ENCODE data around the gene PKNOX1. TPM values are rescaled to one million over a fixed set of nuclear protein-coding genes. Genes with fewer than 3 reads are reported as not detected.
"Not testable (repeated sequence)": the region's sequence is repeated elsewhere in the genome, so short reads cannot be mapped to it uniquely, and the experiment has no call there.

The PKNOX1 gene
- total and polyA plus RNA-seq, 4 experiments from 2014 or later = 17.8 to 25.0 (median 23.1) TPM

- DNase-seq = peak in 1 of 5 donors; percentile 8
- H3K27me3 Mint-ChIP-seq; intact Hi-C loops (cut with micrococcal nuclease); CTCF ChIA-PET (ENCODE audit: partially characterized antibody); H3K27me3 ChIP-seq (ENCODE audit: insufficient read depth, low read length); H3K4me1 Mint-ChIP-seq; H3K27ac ChIP-seq (ENCODE audit: low read depth, low read length); H3K9me3 ChIP-seq (ENCODE audit: control insufficient read depth in 1 of 2, low read length in 2 of 2); H3K4me1 ChIP-seq (ENCODE audit: insufficient read depth, low read length); H3K9me3 Mint-ChIP-seq; H3K4me3 ChIP-seq (ENCODE audit: low read length in 2 of 2); H3K36me3 ChIP-seq (ENCODE audit: insufficient read depth, low read length); H3K36me3 Mint-ChIP-seq; POLR2A ChIA-PET (ENCODE audit: partially characterized antibody): not testable (repeated sequence)
- Mint-ChIP-seq H3K27ac (peak overlapping the region; percentile 64 to 96 (median 89)), H3K4me3 (peak overlapping the region; percentile 6 to 84 (median 60))
Measured at GRCh38 chr21:43045165-43045875, 71.0 kb downstream of the PKNOX1 start.

GRCh38 chr21:43045876-43046821, 71.8 kb downstream of the PKNOX1 start:
- CTCF ChIA-PET (ENCODE audit: partially characterized antibody); H3K4me1 ChIP-seq (ENCODE audit: insufficient read depth, low read length); H3K36me3 ChIP-seq (ENCODE audit: insufficient read depth, low read length); H3K27ac ChIP-seq (ENCODE audit: low read depth, low read length); H3K27me3 Mint-ChIP-seq; H3K27me3 ChIP-seq (ENCODE audit: insufficient read depth, low read length); H3K9me3 Mint-ChIP-seq; intact Hi-C loops (cut with micrococcal nuclease); H3K36me3 Mint-ChIP-seq; H3K4me1 Mint-ChIP-seq; H3K9me3 ChIP-seq (ENCODE audit: control insufficient read depth in 1 of 2, low read length in 2 of 2); POLR2A ChIA-PET (ENCODE audit: partially characterized antibody); H3K4me3 ChIP-seq (ENCODE audit: low read length in 2 of 2): not testable (repeated sequence)
- peak in 1 of 5 donors; percentile 20 for DNase-seq
- Mint-ChIP-seq H3K4me3 (peak overlapping the region in 4 of 8 donors; percentile 31 to 84 (median 50)), H3K27ac (peak overlapping the region in 2 of 7 donors; percentile 35 to 80)

- H3K4me1 Mint-ChIP-seq; H3K27me3 ChIP-seq (ENCODE audit: insufficient read depth, low read length); H3K4me3 Mint-ChIP-seq; CTCF ChIA-PET (ENCODE audit: partially characterized antibody); H3K27ac ChIP-seq (ENCODE audit: low read depth, low read length); H3K27ac Mint-ChIP-seq; POLR2A ChIA-PET (ENCODE audit: partially characterized antibody); H3K9me3 Mint-ChIP-seq; DNase-seq; H3K36me3 Mint-ChIP-seq; H3K4me3 ChIP-seq (ENCODE audit: low read length in 2 of 2); H3K4me1 ChIP-seq (ENCODE audit: insufficient read depth, low read length); H3K9me3 ChIP-seq (ENCODE audit: control insufficient read depth in 1 of 2, low read length in 2 of 2); H3K36me3 ChIP-seq (ENCODE audit: insufficient read depth, low read length); intact Hi-C loops (cut with micrococcal nuclease); H3K27me3 Mint-ChIP-seq: not testable (repeated sequence)
Measured at GRCh38 chr21:43053112-43053511, 78.8 kb downstream of the PKNOX1 start.

- H3K27me3 Mint-ChIP-seq; H3K4me1 ChIP-seq (ENCODE audit: insufficient read depth, low read length); DNase-seq; H3K36me3 Mint-ChIP-seq; H3K36me3 ChIP-seq (ENCODE audit: insufficient read depth, low read length); H3K9me3 ChIP-seq (ENCODE audit: control insufficient read depth in 1 of 2, low read length in 2 of 2); H3K27me3 ChIP-seq (ENCODE audit: insufficient read depth, low read length); POLR2A ChIA-PET (ENCODE audit: partially characterized antibody); H3K27ac Mint-ChIP-seq; H3K27ac ChIP-seq (ENCODE audit: low read depth, low read length); H3K9me3 Mint-ChIP-seq; H3K4me1 Mint-ChIP-seq; H3K4me3 ChIP-seq (ENCODE audit: low read length in 2 of 2); CTCF ChIA-PET (ENCODE audit: partially characterized antibody); H3K4me3 Mint-ChIP-seq; intact Hi-C loops (cut with micrococcal nuclease): not testable (repeated sequence)
Measured at GRCh38 chr21:43062955-43063664, 88.7 kb downstream of the PKNOX1 start.

- H3K36me3 Mint-ChIP-seq; H3K9me3 Mint-ChIP-seq; H3K4me1 ChIP-seq (ENCODE audit: insufficient read depth, low read length); H3K4me3 Mint-ChIP-seq; POLR2A ChIA-PET (ENCODE audit: partially characterized antibody); H3K27ac ChIP-seq (ENCODE audit: low read depth, low read length); H3K36me3 ChIP-seq (ENCODE audit: insufficient read depth, low read length); H3K4me1 Mint-ChIP-seq; H3K27me3 ChIP-seq (ENCODE audit: insufficient read depth, low read length); H3K27ac Mint-ChIP-seq; CTCF ChIA-PET (ENCODE audit: partially characterized antibody); H3K9me3 ChIP-seq (ENCODE audit: control insufficient read depth in 1 of 2, low read length in 2 of 2); intact Hi-C loops (cut with micrococcal nuclease); H3K27me3 Mint-ChIP-seq; DNase-seq; H3K4me3 ChIP-seq (ENCODE audit: low read length in 2 of 2): not testable (repeated sequence)
Measured at GRCh38 chr21:43064265-43064917, 90.0 kb downstream of the PKNOX1 start.

GRCh38 chr21:43065991-43066390, 91.6 kb downstream of the PKNOX1 start:
- H3K9me3 Mint-ChIP-seq; H3K36me3 Mint-ChIP-seq; H3K27ac ChIP-seq (ENCODE audit: low read depth, low read length); H3K4me3 ChIP-seq (ENCODE audit: low read length in 2 of 2); DNase-seq; H3K36me3 ChIP-seq (ENCODE audit: insufficient read depth, low read length); H3K27me3 ChIP-seq (ENCODE audit: insufficient read depth, low read length); POLR2A ChIA-PET (ENCODE audit: partially characterized antibody); H3K9me3 ChIP-seq (ENCODE audit: control insufficient read depth in 1 of 2, low read length in 2 of 2); H3K4me1 Mint-ChIP-seq; intact Hi-C loops (cut with micrococcal nuclease); H3K27ac Mint-ChIP-seq; H3K4me3 Mint-ChIP-seq; CTCF ChIA-PET (ENCODE audit: partially characterized antibody); H3K27me3 Mint-ChIP-seq; H3K4me1 ChIP-seq (ENCODE audit: insufficient read depth, low read length): not testable (repeated sequence)

GRCh38 chr21:43066690-43067089, 92.3 kb downstream of the PKNOX1 start:
- intact Hi-C loops (cut with micrococcal nuclease); H3K36me3 Mint-ChIP-seq; H3K36me3 ChIP-seq (ENCODE audit: insufficient read depth, low read length); H3K9me3 Mint-ChIP-seq; H3K4me1 ChIP-seq (ENCODE audit: insufficient read depth, low read length); POLR2A ChIA-PET (ENCODE audit: partially characterized antibody); H3K27ac Mint-ChIP-seq; H3K4me1 Mint-ChIP-seq; H3K4me3 ChIP-seq (ENCODE audit: low read length in 2 of 2); H3K27me3 Mint-ChIP-seq; DNase-seq; H3K27ac ChIP-seq (ENCODE audit: low read depth, low read length); H3K9me3 ChIP-seq (ENCODE audit: control insufficient read depth in 1 of 2, low read length in 2 of 2); H3K4me3 Mint-ChIP-seq; H3K27me3 ChIP-seq (ENCODE audit: insufficient read depth, low read length); CTCF ChIA-PET (ENCODE audit: partially characterized antibody): not testable (repeated sequence)

Measured in CD4-positive, alpha-beta memory T cell (primary cell).